ENCODE data around the gene LMX1B.

DNA sequence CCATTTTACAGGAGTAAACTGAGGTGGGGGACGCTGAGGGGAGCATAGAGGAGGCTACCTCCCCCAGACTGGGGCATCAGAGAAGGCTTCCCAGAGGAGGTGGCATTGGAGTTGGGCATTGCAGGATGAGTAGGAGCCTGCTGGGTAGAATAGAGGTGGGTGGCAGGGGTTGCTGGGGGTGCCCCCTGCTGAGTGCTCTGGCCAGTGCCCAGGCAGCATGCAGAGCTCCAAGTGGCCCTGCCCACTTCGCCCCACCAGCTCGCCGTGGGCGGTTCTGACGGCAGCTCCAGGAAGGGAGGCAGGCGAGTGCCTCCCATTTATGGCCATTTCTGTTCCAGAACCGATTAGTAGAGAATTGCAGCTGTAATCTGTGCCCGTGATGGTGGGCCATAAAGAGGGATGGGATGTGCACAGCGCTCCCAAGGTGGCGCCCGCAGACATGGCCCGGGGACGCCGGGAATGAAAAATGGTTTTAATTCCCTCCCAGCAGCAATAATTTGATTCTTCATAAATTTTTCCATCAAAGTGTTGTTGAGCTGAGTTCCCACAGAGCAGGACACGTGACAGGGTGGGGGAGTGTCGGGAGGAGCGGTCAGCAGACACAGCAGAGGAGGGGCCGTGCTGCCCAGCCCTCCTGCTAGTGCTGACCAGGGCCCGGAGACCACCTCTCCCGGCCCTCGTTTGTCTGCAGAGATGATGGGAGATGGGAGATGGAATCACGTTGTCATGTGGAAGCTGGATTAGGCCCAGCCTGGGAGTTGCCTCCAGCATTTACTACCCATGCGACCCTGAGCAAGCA, 75.5 kb downstream of the LMX1B start:
- TF ChIP-seq, protein P1, sequence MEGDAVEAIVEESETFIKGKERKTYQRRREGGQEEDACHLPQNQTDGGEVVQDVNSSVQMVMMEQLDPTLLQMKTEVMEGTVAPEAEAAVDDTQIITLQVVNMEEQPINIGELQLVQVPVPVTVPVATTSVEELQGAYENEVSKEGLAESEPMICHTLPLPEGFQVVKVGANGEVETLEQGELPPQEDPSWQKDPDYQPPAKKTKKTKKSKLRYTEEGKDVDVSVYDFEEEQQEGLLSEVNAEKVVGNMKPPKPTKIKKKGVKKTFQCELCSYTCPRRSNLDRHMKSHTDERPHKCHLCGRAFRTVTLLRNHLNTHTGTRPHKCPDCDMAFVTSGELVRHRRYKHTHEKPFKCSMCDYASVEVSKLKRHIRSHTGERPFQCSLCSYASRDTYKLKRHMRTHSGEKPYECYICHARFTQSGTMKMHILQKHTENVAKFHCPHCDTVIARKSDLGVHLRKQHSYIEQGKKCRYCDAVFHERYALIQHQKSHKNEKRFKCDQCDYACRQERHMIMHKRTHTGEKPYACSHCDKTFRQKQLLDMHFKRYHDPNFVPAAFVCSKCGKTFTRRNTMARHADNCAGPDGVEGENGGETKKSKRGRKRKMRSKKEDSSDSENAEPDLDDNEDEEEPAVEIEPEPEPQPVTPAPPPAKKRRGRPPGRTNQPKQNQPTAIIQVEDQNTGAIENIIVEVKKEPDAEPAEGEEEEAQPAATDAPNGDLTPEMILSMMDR (IDR thresholded peaks at IDR 0.05; ENCODE audit: insufficient read depth, low read length): no peak
- TF ChIP-seq GABPA (IDR thresholded peaks at IDR 0.05; ENCODE audit: low read depth): no peak
- no peak for TF ChIP-seq POLR2AphosphoS5 (IDR thresholded peaks at IDR 0.05; ENCODE audit: low read depth)
- TF ChIP-seq, protein P2, sequence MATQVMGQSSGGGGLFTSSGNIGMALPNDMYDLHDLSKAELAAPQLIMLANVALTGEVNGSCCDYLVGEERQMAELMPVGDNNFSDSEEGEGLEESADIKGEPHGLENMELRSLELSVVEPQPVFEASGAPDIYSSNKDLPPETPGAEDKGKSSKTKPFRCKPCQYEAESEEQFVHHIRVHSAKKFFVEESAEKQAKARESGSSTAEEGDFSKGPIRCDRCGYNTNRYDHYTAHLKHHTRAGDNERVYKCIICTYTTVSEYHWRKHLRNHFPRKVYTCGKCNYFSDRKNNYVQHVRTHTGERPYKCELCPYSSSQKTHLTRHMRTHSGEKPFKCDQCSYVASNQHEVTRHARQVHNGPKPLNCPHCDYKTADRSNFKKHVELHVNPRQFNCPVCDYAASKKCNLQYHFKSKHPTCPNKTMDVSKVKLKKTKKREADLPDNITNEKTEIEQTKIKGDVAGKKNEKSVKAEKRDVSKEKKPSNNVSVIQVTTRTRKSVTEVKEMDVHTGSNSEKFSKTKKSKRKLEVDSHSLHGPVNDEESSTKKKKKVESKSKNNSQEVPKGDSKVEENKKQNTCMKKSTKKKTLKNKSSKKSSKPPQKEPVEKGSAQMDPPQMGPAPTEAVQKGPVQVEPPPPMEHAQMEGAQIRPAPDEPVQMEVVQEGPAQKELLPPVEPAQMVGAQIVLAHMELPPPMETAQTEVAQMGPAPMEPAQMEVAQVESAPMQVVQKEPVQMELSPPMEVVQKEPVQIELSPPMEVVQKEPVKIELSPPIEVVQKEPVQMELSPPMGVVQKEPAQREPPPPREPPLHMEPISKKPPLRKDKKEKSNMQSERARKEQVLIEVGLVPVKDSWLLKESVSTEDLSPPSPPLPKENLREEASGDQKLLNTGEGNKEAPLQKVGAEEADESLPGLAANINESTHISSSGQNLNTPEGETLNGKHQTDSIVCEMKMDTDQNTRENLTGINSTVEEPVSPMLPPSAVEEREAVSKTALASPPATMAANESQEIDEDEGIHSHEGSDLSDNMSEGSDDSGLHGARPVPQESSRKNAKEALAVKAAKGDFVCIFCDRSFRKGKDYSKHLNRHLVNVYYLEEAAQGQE (IDR thresholded peaks at IDR 0.05; ENCODE audit: insufficient replicate concordance, low read depth): no peak
